HepG2 (cell line): ENCODE measurements around the gene MX2. TPM values are rescaled to one million over a fixed set of nuclear protein-coding genes. Genes with fewer than 3 reads are reported as not detected.
A peak's percentile ranks its signal among the peaks of the same experiment; 100 is the strongest.

Experiments
- ATF7 ChIP-seq, 2 experiments: fragments of 450-650 bp in 1 of 2; sonication (generic) in 1 of 2; formaldehyde crosslinking in 1 of 2; IDR thresholded peaks; 2 replicates each; pipeline versions ENCODE4 v1.4.0 to v1.6.1; 2016 to 2020; ENCODE audit warnings: antibody characterized with exemption in 1 of 2, mild to moderate bottlenecking in 1 of 2, missing genetic modification reagents in 1 of 2
- GABPA ChIP-seq, 2 experiments: IDR thresholded peaks; 2 replicates each; pipeline ENCODE4 v1.6.1; 2011 to 2016; ENCODE audit warnings: low read depth in 2 of 2, low read length in 1 of 2, missing biosample characterization in 1 of 2, missing genetic modification characterization in 1 of 2
- HES4 ChIP-seq: sonication (generic); formaldehyde crosslinking; IDR thresholded peaks from 2 replicates; pipeline ENCODE4 v1.9.0; 2021; ENCODE audit warnings: mild to moderate bottlenecking, missing genetic modification reagents, borderline replicate concordance
- KAT7 ChIP-seq: IDR thresholded peaks from 2 replicates; pipeline ENCODE4 v1.6.1; 2018; ENCODE audit warnings: borderline replicate concordance, missing compliant biosample characterization
- NCOA5 ChIP-seq: sonication (generic); formaldehyde crosslinking; IDR thresholded peaks from 2 replicates; pipeline ENCODE4 v1.4.0; 2020; ENCODE audit warnings: missing genetic modification reagents
- POLR2G ChIP-seq: fragments of 200-400 bp; formaldehyde crosslinking; IDR thresholded peaks from 2 replicates; pipeline ENCODE4 v1.6.1; 2018; ENCODE audit warnings: mild to moderate bottlenecking, low read depth, low read length, moderate library complexity
- XRCC5 ChIP-seq: fragments of 200-400 bp; formaldehyde crosslinking; optimal IDR thresholded peaks from 2 replicates; pipeline ENCODE3; 2017; ENCODE audit warnings: mild to moderate bottlenecking, low read length
- ZFP90 ChIP-seq: sonication (generic); formaldehyde crosslinking; IDR thresholded peaks from 2 replicates; pipeline ENCODE4 v1.8.0; 2022; ENCODE audit warnings: missing genetic modification reagents, mild to moderate bottlenecking, inconsistent platforms, borderline replicate concordance
- ZNF331 ChIP-seq: sonication (generic); formaldehyde crosslinking; IDR thresholded peaks from 2 replicates; pipeline ENCODE4 v1.4.0; 2020; ENCODE audit warnings: missing genetic modification reagents
- ZNF333 ChIP-seq: sonication (generic); formaldehyde crosslinking; IDR thresholded peaks from 2 replicates; pipeline ENCODE4 v1.4.0; 2020; ENCODE audit warnings: mild to moderate bottlenecking, missing genetic modification reagents, borderline replicate concordance
- ZNF501 ChIP-seq: sonication (generic); formaldehyde crosslinking; IDR thresholded peaks from 2 replicates; pipeline ENCODE4 v1.5.1; 2020; ENCODE audit warnings: mild to moderate bottlenecking, moderate library complexity, missing genetic modification reagents
- polyA plus RNA-seq, 8 experiments: library from polyadenylated mRNA; depleted of rRNA in 3 of 8; stranded (reverse) in 7 of 8; unstranded in 1 of 8; fragments of >200 nt; fragmentation: Illumina TruSeq in 4 of 8; extraction: Trizol in 4 of 8; gene quantifications; 2 replicates each; pipeline versions ENCODE4 v1.2.1 to v1.2.3, GENCODE V29; 2011 to 2016; ENCODE audit warnings: low read depth in 4 of 8, missing spikeins in 1 of 8, mixed read lengths in 1 of 8; ENCODE audit not compliant: insufficient read depth in 1 of 8
- total RNA-seq, 5 experiments: library from RNA; depleted of rRNA; stranded (reverse); fragments of >200 nt; fragmentation: Illumina TruSeq; extraction: Trizol; gene quantifications; 2 replicates each; pipeline ENCODE4 v1.2.3, GENCODE V29; 2016; ENCODE audit warnings: low read depth in 1 of 5
- TF ChIP-seq, protein P1 (sequence below): sonication (generic); formaldehyde crosslinking; IDR thresholded peaks from 2 replicates; pipeline ENCODE4 v1.8.0; 2022; ENCODE audit warnings: mild to moderate bottlenecking, missing genetic modification reagents, moderate library complexity
- TF ChIP-seq, protein P2 (sequence below): sonication (generic); formaldehyde crosslinking; IDR thresholded peaks from 2 replicates; pipeline ENCODE4 v1.5.1; 2020; ENCODE audit warnings: mild to moderate bottlenecking, missing genetic modification reagents, borderline replicate concordance
- TF ChIP-seq, protein P3 (sequence below): sonication (generic); formaldehyde crosslinking; IDR thresholded peaks from 2 replicates; pipeline ENCODE4 v1.4.0; 2020; ENCODE audit warnings: mild to moderate bottlenecking, low read depth, missing genetic modification reagents
- TF ChIP-seq, protein P4 (sequence below): sonication (generic); formaldehyde crosslinking; IDR thresholded peaks from 2 replicates; pipeline ENCODE4 v1.5.1; 2020; ENCODE audit warnings: missing genetic modification reagents, mild to moderate bottlenecking, borderline replicate concordance
- TF ChIP-seq, protein P5 (sequence below): sonication (generic); formaldehyde crosslinking; IDR thresholded peaks from 2 replicates; pipeline ENCODE4 v1.4.0; 2020; ENCODE audit warnings: missing genetic modification reagents, borderline replicate concordance
- TF ChIP-seq, protein P6 (sequence below): IDR thresholded peaks from 2 replicates; pipeline ENCODE4 v1.6.1; 2016; ENCODE audit warnings: missing compliant biosample characterization, missing genetic modification reagents, borderline replicate concordance

MX2 gene
- total and polyA plus RNA-seq, 2 of the 13 experiments (the other 11 are each of a cell fraction or from before 2014, with no cell fraction given): 24.0 to 35.7 TPM

DNA sequence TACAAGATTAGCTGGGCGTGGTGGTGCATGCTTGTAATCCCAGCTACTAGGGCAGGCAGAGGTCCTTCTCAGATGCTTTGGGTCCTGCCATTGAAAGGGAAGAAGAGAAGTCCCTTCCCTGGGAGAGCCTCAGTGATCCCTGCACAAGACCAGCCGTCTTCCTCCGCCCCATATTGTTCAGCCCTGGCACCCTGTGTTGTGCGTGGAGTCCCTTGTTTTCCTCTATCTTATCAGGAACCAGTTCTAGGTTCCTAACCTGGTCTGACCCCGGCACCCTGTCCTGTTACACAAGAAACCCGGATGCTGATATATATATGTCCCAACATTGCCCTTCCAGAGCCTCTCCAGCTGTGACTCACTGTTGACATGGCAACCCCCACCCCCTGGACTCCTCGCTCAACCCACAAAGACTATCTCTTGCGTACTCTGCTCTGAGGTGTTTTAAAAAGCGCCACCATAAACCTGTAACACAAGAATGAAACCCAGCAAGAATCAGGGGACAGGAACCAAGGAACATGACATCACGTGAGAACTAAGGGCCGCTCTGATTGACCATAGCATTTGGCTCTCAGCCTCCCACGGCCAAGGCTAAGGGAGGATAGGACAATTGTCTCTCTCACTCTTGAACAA, 4.8 kb downstream of the MX2 start (continued):
- TF ChIP-seq KAT7 (CRISPR knock-in tag): no peak
- peak; percentile 50; the same call in 1 of the 2 replicates for TF ChIP-seq ZNF501 (CRISPR knock-in tag)
- TF ChIP-seq POLR2G: 0 out of 2 replicates have a peak, but pooled peaks have one; percentile 22
- TF ChIP-seq NCOA5 (CRISPR knock-in tag): no peak
- TF ChIP-seq, protein P1, sequence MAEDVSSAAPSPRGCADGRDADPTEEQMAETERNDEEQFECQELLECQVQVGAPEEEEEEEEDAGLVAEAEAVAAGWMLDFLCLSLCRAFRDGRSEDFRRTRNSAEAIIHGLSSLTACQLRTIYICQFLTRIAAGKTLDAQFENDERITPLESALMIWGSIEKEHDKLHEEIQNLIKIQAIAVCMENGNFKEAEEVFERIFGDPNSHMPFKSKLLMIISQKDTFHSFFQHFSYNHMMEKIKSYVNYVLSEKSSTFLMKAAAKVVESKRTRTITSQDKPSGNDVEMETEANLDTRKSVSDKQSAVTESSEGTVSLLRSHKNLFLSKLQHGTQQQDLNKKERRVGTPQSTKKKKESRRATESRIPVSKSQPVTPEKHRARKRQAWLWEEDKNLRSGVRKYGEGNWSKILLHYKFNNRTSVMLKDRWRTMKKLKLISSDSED (CRISPR knock-in tag): no peak
- TF ChIP-seq, protein P2, sequence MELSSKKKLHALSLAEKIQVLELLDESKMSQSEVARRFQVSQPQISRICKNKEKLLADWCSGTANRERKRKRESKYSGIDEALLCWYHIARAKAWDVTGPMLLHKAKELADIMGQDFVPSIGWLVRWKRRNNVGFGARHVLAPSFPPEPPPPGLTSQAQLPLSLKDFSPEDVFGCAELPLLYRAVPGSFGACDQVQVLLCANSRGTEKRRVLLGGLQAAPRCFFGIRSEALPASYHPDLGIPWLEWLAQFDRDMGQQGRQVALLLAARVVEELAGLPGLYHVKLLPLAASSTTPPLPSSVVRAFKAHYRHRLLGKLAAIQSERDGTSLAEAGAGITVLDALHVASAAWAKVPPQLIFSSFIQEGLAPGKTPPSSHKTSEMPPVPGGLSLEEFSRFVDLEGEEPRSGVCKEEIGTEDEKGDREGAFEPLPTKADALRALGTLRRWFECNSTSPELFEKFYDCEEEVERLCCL (CRISPR knock-in tag): no peak
- no peak for TF ChIP-seq ZNF331 (CRISPR knock-in tag)
- no peak for TF ChIP-seq ZNF333 (CRISPR knock-in tag)
- no peak for TF ChIP-seq HES4 (CRISPR knock-in tag)
- TF ChIP-seq, protein P3, sequence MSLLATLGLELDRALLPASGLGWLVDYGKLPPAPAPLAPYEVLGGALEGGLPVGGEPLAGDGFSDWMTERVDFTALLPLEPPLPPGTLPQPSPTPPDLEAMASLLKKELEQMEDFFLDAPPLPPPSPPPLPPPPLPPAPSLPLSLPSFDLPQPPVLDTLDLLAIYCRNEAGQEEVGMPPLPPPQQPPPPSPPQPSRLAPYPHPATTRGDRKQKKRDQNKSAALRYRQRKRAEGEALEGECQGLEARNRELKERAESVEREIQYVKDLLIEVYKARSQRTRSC (CRISPR knock-in tag): no peak
- TF ChIP-seq, protein P4, sequence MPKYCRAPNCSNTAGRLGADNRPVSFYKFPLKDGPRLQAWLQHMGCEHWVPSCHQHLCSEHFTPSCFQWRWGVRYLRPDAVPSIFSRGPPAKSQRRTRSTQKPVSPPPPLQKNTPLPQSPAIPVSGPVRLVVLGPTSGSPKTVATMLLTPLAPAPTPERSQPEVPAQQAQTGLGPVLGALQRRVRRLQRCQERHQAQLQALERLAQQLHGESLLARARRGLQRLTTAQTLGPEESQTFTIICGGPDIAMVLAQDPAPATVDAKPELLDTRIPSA (CRISPR knock-in tag): no peak
- TF ChIP-seq, protein P5, sequence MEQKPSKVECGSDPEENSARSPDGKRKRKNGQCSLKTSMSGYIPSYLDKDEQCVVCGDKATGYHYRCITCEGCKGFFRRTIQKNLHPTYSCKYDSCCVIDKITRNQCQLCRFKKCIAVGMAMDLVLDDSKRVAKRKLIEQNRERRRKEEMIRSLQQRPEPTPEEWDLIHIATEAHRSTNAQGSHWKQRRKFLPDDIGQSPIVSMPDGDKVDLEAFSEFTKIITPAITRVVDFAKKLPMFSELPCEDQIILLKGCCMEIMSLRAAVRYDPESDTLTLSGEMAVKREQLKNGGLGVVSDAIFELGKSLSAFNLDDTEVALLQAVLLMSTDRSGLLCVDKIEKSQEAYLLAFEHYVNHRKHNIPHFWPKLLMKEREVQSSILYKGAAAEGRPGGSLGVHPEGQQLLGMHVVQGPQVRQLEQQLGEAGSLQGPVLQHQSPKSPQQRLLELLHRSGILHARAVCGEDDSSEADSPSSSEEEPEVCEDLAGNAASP: peak; percentile 99
- peak; percentile 81 for TF ChIP-seq XRCC5
- TF ChIP-seq, protein P6, sequence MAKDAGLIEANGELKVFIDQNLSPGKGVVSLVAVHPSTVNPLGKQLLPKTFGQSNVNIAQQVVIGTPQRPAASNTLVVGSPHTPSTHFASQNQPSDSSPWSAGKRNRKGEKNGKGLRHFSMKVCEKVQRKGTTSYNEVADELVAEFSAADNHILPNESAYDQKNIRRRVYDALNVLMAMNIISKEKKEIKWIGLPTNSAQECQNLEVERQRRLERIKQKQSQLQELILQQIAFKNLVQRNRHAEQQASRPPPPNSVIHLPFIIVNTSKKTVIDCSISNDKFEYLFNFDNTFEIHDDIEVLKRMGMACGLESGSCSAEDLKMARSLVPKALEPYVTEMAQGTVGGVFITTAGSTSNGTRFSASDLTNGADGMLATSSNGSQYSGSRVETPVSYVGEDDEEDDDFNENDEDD: no peak
- TF ChIP-seq GABPA (IDR thresholded peaks at IDR 0.05; ENCODE audit: low read depth, low read length): peak; percentile 38
- TF ChIP-seq GABPA (CRISPR knock-in tag; IDR thresholded peaks at IDR 0.05; ENCODE audit: low read depth): peak; percentile 86
- TF ChIP-seq ATF7 (IDR thresholded peaks at IDR 0.05): no peak
- TF ChIP-seq ATF7 (CRISPR knock-in tag; IDR thresholded peaks at IDR 0.05): no peak
- TF ChIP-seq ZFP90 (CRISPR knock-in tag): no peak
